OCI-LY7 (cell line): Measurements from ENCODE around the gene POLR2L.

Experiments used
- CTCF ChIP-seq: fragments of 200-600 bp; sonication (generic); conservative IDR thresholded peaks from 2 replicates; pipeline ENCODE4 v1.5.1; 2014; ENCODE audit warnings: mild to moderate bottlenecking, antibody characterized with exemption, low read length, moderate library complexity, mixed read lengths
- EZH2phosphoT487 ChIP-seq: fragments of 200-600 bp; sonication (generic); IDR thresholded peaks from 2 replicates; pipeline ENCODE4 v1.6.1; 2018; ENCODE audit warnings: low read depth, borderline replicate concordance, mild to moderate bottlenecking, mixed run types, antibody characterized with exemption, low read length, moderate library complexity, mixed read lengths

GRCh38 chr11:802693-803466 lies 39.4 kb downstream of the POLR2L start:
- TF ChIP-seq EZH2phosphoT487 (no peak), CTCF (no peak)
